Stimulated activated naive CD8-positive, alpha-beta T cell treated with anti-CD3 and anti-CD28 coated beads, Interleukin-15, amount 100 ng/mL, for 72 hours (primary cell): ENCODE measurements around the gene GOLGA3.
"Not testable (repeated sequence)": the region's sequence is repeated elsewhere in the genome, so short reads cannot be mapped to it uniquely, and the experiment has no call there.

Source experiments
- ATAC-seq: fragments of 150-1000 bp; cut with Tn5 transposase; 2 replicates; pipeline ENCODE4 v1.10.0; 2021; ENCODE audit warnings: mild to moderate bottlenecking, moderate library complexity
- DNase-seq, 2 donors: peaks; one replicate each; pipeline ENCODE4 v3.0.0; 2021 to 2022
- H3K27ac Mint-ChIP-seq, 2 donors: one replicate each; pipeline ENCODE4 v1.8.0; 2022; ENCODE audit warnings: mild to moderate bottlenecking in 2 of 2, mixed read lengths in 2 of 2, moderate library complexity in 2 of 2
- H3K27me3 Mint-ChIP-seq: one replicate; pipeline ENCODE4 v1.8.0; 2022; ENCODE audit warnings: mixed read lengths
- H3K4me1 Mint-ChIP-seq: one replicate; pipeline ENCODE4 v1.8.0; 2022; ENCODE audit warnings: mild to moderate bottlenecking, mixed read lengths
- H3K4me3 Mint-ChIP-seq, 2 donors: one replicate each; pipeline ENCODE4 v1.8.0; 2022; ENCODE audit warnings: mild to moderate bottlenecking in 2 of 2, mixed read lengths in 2 of 2, moderate library complexity in 1 of 2
- H3K9me3 Mint-ChIP-seq, 2 donors: one replicate each; pipeline ENCODE4 v1.8.0; 2022; ENCODE audit warnings: mixed read lengths in 2 of 2

Gene GOLGA3

DNA sequence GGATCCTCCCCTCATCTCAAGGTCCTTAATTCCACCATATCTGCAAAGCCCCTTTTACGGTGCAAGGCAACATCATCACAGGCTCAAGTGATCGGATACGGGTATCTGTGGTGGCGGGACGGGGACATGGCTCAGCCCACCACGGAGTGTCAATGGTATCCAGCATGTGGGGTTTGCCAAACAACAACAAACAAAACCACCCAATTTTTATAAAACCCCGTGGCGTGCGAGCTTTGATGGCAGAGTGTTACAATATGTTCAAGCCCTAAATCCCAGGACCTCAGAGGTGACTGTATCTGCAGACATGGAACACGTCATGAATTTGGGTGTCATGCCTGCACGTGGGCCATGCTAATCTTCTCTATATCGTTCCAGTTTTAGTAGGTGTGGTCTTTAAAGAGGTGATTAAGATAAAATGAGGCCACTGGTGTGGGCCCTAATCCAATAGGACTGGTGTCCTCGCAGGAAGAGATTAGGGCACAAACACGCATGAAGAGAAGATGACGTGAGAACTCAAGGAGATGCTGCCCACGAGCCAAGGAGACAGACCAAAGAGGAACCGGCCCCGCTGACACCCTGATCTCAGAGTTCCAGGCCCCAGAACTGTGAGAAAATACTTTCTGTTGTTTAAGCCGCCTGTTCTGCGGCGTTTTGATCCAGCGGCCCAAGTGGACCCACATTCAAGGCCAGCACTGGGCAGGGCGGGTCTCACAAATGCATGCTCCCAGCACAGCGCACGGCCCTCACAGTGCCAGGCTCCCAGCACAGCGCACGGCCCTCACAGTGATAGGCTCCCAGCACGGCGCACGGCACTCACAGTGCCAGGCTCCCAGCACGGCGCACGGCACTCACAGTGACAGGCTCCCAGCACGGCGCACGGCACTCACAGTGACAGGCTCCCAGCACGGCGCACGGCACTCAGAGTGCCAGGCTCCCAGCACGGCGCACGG is 6.7 kb upstream of the GOLGA3 start:
- ATAC-seq (no peak), DNase-seq (no peak)
- Mint-ChIP-seq H3K27me3 (no peaks in the 10 kb centered on the region), H3K4me1 (peaks cover 63% of the 10 kb centered on the region), H3K4me3 (peak overlapping the region; percentile 71 to 82), H3K27ac (peak overlapping the region; percentile 94), H3K9me3 (no peaks in the 10 kb centered on the region)

DNA sequence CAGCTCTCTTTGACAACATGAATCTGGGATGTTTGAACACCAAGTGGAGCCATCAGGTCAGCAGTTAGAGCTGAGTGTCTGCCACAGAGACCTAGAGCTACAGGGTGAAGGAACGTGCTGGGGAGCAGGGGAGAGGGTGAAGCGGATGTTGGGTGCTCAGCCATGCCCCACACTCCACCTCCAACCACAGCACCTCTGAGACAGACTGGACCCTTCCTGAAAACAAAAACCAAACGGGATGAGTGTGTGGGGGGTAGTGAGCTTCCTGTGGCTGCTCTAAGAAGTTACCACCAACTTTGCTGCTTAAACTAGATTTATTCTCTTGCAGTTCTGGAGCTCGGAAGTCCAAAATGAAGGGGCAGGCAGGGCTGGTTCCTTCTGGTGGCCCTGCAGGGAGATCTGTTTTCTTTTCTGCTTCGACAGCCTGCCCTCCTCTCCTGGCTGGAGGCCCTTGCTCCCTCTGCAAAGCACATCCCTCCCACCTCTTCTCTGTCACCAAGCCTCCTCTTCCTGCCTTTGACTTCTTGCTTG is 5.6 kb upstream of the GOLGA3 start:
- Mint-ChIP-seq H3K27ac (peak overlapping the region; percentile 94), H3K4me1 (peaks cover 59% of the 10 kb centered on the region), H3K27me3 (no peaks in the 10 kb centered on the region), H3K9me3 (no peaks in the 10 kb centered on the region), H3K4me3 (peak overlapping the region; percentile 71 to 82)
- peak; percentile 91 for ATAC-seq
- peak in 1 of 2 donors; percentile 51 for DNase-seq

DNA sequence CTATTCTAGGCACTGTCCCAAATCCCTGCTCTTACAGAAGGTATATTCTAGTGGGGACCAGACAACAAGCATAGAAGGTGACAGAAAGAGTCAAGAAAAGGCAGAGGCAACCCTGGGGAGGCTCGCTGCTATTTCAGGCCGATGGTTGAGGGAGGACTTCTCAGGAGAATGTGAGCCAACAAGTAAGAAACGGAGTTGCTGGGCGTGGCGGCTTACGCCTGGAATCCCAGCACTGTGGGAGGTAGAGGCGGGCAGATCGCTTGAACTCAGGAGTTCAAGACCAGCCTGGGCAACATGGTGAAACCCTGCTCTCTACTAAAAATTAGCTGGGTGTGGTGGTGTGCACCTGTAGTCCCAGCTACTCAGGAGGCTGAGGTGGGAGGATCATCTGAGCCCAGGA is 4.7 kb upstream of the GOLGA3 start:
- Mint-ChIP-seq H3K4me3 (peak overlapping the region; percentile 30 to 82), H3K27me3 (no peaks in the 10 kb centered on the region), H3K27ac (peak overlapping the region in 1 of 2 donors; percentile 94)

DNA sequence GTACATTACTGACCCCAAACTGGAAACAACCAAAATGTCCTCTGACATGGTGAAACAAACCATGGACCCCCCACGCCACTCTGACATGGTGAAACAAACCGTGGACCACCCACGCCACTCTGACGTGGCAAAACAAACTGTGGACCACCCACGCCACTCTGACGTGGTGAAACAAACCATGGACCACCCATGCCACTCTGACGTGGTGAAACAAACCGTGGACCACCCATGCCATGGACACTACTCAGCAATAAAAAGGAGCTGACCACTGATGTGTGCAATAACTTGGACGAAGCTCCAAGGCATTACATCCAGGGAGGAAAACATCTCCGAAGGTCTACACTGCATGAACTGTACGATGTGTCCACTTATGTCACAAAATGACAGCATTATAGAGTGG is 3.1 kb upstream of the GOLGA3 start:
- H3K27ac Mint-ChIP-seq = no peak overlapping the region
- no peaks in the 10 kb centered on the region for H3K9me3 Mint-ChIP-seq
- H3K27me3 Mint-ChIP-seq = no peaks in the 10 kb centered on the region
- ATAC-seq (no peak), DNase-seq (no peak)
- peaks cover 53% of the 10 kb centered on the region for H3K4me1 Mint-ChIP-seq
- H3K4me3 Mint-ChIP-seq = no peak overlapping the region

More for the DNA sequence above, 4.7 kb upstream of the GOLGA3 start:
- Mint-ChIP-seq H3K4me1 (peaks cover 55% of the 10 kb centered on the region), H3K9me3 (no peaks in the 10 kb centered on the region)
- ATAC-seq = no peak
- no peak for DNase-seq

DNA sequence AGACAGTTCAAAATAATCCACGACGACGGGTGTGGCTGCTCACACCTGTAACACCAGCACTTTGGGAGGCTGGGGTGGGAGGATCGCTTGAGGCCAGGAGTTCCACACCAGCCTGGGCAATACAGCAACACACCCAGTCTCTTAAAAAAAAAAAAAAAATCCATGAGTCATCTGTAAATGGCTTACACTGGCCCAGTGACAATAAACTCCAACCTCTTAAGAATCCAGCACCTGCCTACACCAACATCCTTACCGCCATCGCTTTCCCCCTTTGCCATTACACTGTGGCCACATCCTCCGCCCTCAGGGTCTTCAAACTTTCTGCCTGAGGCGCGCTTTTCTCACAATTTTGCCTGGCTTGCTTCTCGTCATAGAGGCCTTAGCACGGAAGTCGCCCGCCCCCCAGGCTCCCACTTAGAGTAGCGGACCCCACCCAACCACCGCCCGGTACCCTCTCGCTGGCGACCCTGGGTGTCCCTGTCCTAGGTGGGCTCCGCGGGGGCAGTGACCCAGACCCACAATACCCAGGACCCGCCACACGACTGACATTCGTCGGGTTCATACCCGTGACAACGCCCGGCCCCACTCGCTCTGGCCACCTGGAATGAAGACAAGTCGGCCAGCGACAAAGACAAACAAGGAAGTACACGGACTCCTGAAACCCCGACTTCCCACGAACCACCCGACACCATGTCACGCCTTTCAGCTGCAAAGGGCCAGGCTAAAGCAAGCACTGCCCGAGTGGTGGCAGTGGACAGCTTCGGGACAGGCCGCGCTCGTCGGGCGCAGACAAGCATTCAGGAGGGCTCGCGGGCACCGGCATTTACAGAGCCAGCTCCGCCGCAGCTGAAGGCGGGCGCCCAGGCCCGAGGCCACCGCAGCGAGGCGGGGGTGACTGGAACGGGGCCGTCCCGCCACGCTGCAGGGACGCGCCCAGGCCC is 636 bp downstream of the GOLGA3 start:
- H3K4me1 Mint-ChIP-seq = peaks cover 46% of the 10 kb centered on the region
- no peaks in the 10 kb centered on the region for H3K27me3 Mint-ChIP-seq
- H3K27ac Mint-ChIP-seq = peak overlapping the region; percentile 85 to 91
- no peaks in the 10 kb centered on the region for H3K9me3 Mint-ChIP-seq
- ATAC-seq = peak; percentile 67
- peak; percentile 26 to 56 for DNase-seq
- peak overlapping the region; percentile 98 to 99 for H3K4me3 Mint-ChIP-seq

DNA sequence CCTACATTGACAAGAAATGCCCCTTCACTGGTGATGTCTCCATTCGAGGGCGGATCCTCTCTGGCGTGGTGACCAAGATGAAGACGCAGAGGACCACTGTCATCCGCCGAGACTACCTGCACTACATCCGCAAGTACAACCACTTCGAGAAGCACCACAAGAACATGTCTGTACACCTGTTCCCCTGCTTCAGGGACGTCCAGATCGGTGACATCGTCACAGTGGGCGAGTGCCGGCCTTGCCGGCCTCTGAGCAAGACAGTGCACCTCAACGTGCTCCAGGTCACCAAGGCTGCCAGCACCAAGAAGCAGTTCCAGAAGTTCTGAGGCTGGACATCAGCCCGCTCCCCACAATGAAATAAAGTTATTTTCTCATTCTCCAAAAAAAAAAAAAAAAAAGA is 2.8 kb downstream of the GOLGA3 start:
- Mint-ChIP-seq H3K4me3 (no peak overlapping the region), H3K9me3 (no peaks in the 10 kb centered on the region), H3K27me3 (no peaks in the 10 kb centered on the region), H3K4me1 (peaks cover 45% of the 10 kb centered on the region), H3K27ac (peak overlapping the region; percentile 40 to 74)
- no peak for ATAC-seq
- no peak for DNase-seq

DNA sequence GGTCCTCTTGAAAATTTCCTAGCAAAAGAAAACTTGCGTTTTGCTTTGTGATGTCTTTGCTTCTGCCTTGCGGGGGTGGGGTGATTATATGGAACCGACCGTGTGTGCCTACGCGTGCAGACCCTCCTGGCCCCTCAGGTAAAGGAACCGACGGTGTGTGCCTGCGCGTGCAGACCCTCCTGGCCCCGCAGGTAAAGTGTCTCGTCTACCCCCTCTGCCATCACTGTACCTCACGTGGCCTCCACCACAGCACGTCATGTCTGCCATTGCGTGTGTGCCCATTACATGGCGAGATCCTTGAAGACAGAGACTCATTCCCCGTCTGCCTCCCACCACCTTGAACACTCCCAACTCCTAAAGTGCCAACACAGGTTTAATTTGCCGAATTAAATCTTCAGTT is 3.6 kb downstream of the GOLGA3 start:
- DNase-seq (no peak), ATAC-seq (no peak)
- Mint-ChIP-seq H3K27ac (peak overlapping the region in 1 of 2 donors; percentile 78), H3K27me3 (no peaks in the 10 kb centered on the region), H3K4me3 (no peak overlapping the region), H3K4me1 (peaks cover 45% of the 10 kb centered on the region), H3K9me3 (no peaks in the 10 kb centered on the region)

DNA sequence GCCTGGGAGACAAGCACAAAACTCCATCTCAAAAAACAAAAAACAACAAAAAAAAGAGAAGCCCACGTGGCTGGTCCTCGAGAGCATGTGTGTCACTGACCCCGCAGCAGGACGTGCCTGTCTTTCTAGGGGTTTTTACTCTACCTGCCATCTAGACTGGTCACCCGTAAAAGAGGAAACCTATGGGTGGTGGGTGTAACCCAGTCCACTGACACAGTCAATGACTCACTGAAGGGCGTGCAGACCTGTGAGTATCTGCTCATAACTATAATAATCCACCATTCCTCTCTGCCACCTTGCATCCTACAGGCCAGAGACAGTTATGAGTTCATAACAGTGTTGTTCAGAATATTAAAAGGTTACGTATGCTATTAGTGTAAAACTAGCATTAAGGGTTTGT is 4.6 kb downstream of the GOLGA3 start:
- no peak for ATAC-seq
- H3K4me1 Mint-ChIP-seq = peaks cover 39% of the 10 kb centered on the region
- H3K4me3 Mint-ChIP-seq = no peak overlapping the region
- H3K27me3 Mint-ChIP-seq = no peaks in the 10 kb centered on the region
- DNase-seq = no peak
- H3K27ac Mint-ChIP-seq = no peak overlapping the region
- no peaks in the 10 kb centered on the region for H3K9me3 Mint-ChIP-seq

DNA sequence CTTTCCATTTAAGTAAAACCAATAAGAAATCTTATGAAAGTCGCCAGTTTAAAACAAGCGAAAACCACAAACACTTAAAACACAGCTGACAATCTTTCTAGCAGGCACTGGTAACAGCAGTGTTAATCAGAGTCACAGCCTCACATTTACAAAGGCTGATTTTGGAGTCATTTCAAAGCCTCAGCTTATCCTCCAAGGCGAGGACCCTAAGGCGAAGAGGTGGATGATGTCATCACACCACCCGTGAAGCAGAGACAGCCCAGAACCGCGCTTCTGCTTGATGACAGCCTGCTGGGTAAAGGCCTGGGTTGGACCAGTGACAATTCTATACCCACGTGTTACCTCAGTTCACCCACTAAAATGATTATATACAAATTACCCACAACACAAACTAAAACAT is 10.1 kb downstream of the GOLGA3 start:
- peaks cover 7% of the 10 kb centered on the region for H3K4me1 Mint-ChIP-seq
- H3K4me3 Mint-ChIP-seq = no peak overlapping the region
- no peak for ATAC-seq
- H3K27me3 Mint-ChIP-seq = no peaks in the 10 kb centered on the region
- no peak for DNase-seq
- no peak overlapping the region for H3K27ac Mint-ChIP-seq
- H3K9me3 Mint-ChIP-seq = no peaks in the 10 kb centered on the region

DNA sequence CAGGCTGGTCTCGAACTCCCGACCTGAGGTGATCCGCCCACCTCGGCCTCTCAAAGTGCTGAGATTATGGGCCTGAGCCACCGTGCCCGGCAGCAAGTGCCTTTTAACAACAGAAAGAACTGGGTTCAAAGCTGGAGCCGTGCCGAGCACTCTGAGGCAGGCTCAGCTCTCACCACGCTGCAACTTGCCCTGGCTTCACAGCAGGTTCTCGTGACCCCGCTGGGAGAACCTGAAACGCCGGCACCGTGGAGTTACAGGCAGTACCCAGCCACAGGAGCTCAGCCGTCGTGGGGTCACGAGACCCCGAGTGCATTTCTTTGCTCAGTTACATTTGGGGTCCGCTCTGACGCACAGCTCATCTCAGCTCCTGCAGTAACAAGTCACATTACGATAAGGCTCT is 14.4 kb downstream of the GOLGA3 start:
- no peaks in the 10 kb centered on the region for H3K27me3 Mint-ChIP-seq
- no peak overlapping the region for H3K4me3 Mint-ChIP-seq
- peak overlapping the region in 1 of 2 donors; percentile 59 for H3K27ac Mint-ChIP-seq
- DNase-seq (no peak), ATAC-seq (no peak)
- H3K9me3 Mint-ChIP-seq = no peaks in the 10 kb centered on the region
- H3K4me1 Mint-ChIP-seq = peaks cover 27% of the 10 kb centered on the region

DNA sequence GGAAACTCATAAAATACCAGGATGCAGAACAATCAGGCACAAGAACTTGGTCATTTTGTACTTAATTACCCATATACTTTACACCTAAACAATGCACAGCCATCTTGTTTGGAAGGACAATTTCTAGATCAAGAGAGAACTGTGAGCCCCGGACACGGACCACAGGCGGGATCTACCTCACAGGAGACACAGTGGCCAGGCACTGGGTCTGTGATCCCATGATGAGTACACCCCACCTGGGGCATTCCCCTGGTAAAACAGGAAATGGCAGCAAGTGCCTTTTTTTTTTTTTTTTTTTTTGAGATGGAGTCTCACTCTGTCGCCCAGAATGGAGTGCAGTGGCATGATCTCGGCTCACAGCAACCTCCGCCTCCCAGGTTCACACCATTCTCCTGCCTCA is 15.2 kb downstream of the GOLGA3 start:
- H3K4me3 Mint-ChIP-seq = no peak overlapping the region

DNA sequence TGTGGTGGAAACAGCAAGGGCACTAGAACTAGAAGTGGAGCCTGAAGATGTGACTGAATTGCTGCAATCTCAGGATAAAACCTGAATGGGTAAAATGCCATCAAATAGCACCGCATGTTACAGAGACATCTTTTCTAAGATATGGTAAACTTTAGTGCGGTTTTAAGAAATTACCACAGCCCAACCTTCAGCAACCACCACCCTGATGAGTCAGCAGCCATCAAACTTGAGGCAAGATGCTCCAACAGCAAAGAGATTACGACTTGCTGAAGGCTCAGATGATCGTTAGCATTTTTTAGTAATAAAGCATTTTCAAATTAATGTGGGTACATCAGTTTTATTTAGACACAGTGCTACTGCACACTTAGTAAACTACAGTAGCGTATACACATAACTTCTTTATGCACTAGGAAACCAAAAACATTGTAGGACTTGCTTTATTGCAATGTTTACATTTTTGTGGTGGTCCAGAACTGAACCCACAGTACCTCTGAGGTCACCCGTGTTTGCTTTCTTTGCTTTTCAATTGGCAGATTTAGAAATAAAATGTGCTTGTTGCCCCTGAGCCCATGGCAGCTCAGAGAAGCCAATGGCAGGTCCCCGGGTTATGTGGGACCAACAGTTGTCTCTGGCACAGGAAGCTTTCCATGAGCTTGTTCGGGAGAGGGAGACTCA is 15.9 kb downstream of the GOLGA3 start:
- no peak overlapping the region for H3K27ac Mint-ChIP-seq
- H3K4me3 Mint-ChIP-seq = no peak overlapping the region
- DNase-seq (peak; percentile 34 to 41), ATAC-seq (peak; percentile 72)
- H3K4me1 Mint-ChIP-seq = peaks cover 32% of the 10 kb centered on the region
- H3K9me3 Mint-ChIP-seq = no peaks in the 10 kb centered on the region
- no peaks in the 10 kb centered on the region for H3K27me3 Mint-ChIP-seq

More for the DNA sequence above, 15.2 kb downstream of the GOLGA3 start:
- Mint-ChIP-seq H3K9me3 (no peaks in the 10 kb centered on the region), H3K4me1 (peaks cover 30% of the 10 kb centered on the region), H3K27ac (peak overlapping the region in 1 of 2 donors; percentile 19), H3K27me3 (no peaks in the 10 kb centered on the region)
- ATAC-seq = peak; percentile 74
- DNase-seq = no peak

DNA sequence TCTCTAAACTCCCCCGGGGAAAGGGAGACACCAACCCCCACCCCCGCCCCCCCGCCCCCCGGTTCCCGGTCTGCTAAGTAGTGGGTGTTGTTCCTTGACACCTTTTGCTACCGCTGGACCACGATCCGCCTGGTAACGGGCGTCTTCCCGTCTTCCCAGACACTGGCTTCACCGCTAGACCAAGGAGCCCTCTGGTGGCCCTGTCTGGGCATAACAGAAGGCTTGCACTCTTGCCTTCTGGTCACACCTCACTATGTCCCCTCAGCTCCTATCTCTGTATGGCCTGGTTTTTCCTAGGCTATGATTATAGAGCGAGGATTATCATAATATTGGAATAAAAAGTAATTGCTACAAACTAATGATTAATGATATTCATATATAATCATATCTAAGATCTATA is 19.3 kb downstream of the GOLGA3 start:
- H3K4me1 Mint-ChIP-seq = peaks cover 55% of the 10 kb centered on the region
- H3K27ac Mint-ChIP-seq, DNase-seq, H3K27me3 Mint-ChIP-seq, ATAC-seq, H3K4me3 Mint-ChIP-seq, H3K9me3 Mint-ChIP-seq: not testable (repeated sequence)

DNA sequence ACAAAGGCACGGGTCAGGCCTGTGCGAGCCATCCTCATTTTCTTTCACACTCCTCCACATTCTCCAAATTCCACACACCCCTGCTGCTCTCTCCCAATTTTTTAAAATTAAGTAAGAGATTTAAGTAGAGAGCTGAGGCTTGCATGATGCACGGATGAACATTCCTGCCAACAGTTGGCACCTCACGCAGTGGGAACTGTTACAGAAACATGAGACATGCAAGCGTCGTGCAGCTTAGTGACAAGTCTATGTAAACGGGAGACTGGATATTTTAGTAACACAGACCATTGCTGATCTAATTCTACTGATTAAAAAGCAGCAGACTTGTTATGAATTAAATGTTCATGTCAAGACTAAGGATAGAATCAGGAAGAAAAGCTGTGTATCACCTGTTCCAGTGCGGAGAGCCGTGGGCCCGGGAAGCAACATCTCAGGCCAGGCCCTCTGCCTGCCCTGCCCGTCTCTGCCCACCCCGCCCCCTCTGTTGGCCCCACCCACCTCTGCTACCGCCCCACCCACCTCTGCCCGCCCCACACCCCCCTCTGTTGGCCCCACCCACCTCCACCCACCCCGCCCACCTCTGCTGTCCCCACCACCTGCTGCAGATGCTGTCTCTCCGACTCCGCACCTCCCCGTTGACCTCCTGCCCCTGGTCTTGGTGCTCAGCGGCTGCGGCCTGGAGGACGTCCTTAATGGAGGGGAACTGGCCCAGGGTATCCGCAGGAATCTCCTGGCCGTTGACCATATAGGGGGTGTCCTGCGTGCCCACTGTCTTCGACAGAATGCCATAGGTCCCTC is 21.2 kb downstream of the GOLGA3 start:
- H3K9me3 Mint-ChIP-seq = no peaks in the 10 kb centered on the region
- DNase-seq = no peak
- H3K27ac Mint-ChIP-seq = peak overlapping the region in 1 of 2 donors; percentile 34
- ATAC-seq = peak; percentile 24
- no peaks in the 10 kb centered on the region for H3K27me3 Mint-ChIP-seq
- H3K4me3 Mint-ChIP-seq = peak overlapping the region in 1 of 2 donors; percentile 44
- H3K4me1 Mint-ChIP-seq = peaks cover 47% of the 10 kb centered on the region
